CD4-positive, alpha-beta T cell treated with Interleukin-15 for 4 hours (primary cell): ENCODE results near the gene MT1A.

Experiments
- DNase-seq: peaks from one replicate; pipeline ENCODE4 v3.0.0-alpha.2; 2020; ENCODE audit warnings: low spot score

MT1A gene

GRCh38 chr16:56679078-56679730 lies 40.7 kb downstream of the MT1A start:
- no peak for DNase-seq

GRCh38 chr16:56679818-56680217 lies 41.4 kb downstream of the MT1A start:
- peak; percentile 20 for DNase-seq

- DNase-seq, result peak; percentile 85
Measured at GRCh38 chr16:56681939-56682702, 43.7 kb downstream of the MT1A start, which contains the start of gene MT1X. Gene MT1X (plus strand): TSS chr16:56682470. CDS start chr16:56682541, 71 bp downstream.

- no peak for DNase-seq
Measured at GRCh38 chr16:56682703-56683397, 44.4 kb downstream of the MT1A start.

- DNase-seq, result no peak
Measured at GRCh38 chr16:56683424-56684172, 45.1 kb downstream of the MT1A start.

- no peak for DNase-seq
Measured at GRCh38 chr16:56684256-56684925, 45.9 kb downstream of the MT1A start.

- DNase-seq, result no peak
Measured at GRCh38 chr16:56684926-56685590, 46.6 kb downstream of the MT1A start.

- no peak for DNase-seq
Measured at GRCh38 chr16:56686758-56687157, 48.3 kb downstream of the MT1A start.

- no peak for DNase-seq
Measured at GRCh38 chr16:56688762-56689161, 50.3 kb downstream of the MT1A start.

- no peak for DNase-seq
Measured at GRCh38 chr16:56689171-56689570, 50.7 kb downstream of the MT1A start.
